Activated naive CD8-positive, alpha-beta T cell treated with anti-CD3 and anti-CD28 coated beads, Interleukin-2, amount 10 ng/mL, durations not matched to agents 7 days and 5 days (primary cell): ENCODE measurements around the gene KDM8. TPM values are rescaled to one million over a fixed set of nuclear protein-coding genes. Genes with fewer than 3 reads are reported as not detected.
A peak's percentile ranks its signal among the peaks of the same experiment; 100 is the strongest.
"Not testable (repeated sequence)": the region's sequence is repeated elsewhere in the genome, so short reads cannot be mapped to it uniquely, and the experiment has no call there.

Source experiments
- ATAC-seq: fragments of 150-1000 bp; cut with Tn5 transposase; one replicate; pipeline ENCODE4 v1.10.0; 2021; ENCODE audit warnings: low read depth, moderate library complexity
- POLR2A ChIA-PET: fragments of 350-600 bp; sonication (Branson Sonifier 250); formaldehyde crosslinking; loops from one replicate; lab custom pipeline; 2021; ENCODE audit warnings: antibody characterized with exemption; lab: Charles Lee
- DNase-seq: peaks from one replicate; pipeline ENCODE4 v3.0.0; 2021
- H3K27ac Mint-ChIP-seq: one replicate; pipeline ENCODE4 v1.8.0; 2022; ENCODE audit warnings: mild to moderate bottlenecking, mixed read lengths
- H3K27me3 Mint-ChIP-seq: one replicate; pipeline ENCODE4 v1.8.0; 2022; ENCODE audit warnings: mild to moderate bottlenecking, moderate library complexity, mixed read lengths
- H3K36me3 Mint-ChIP-seq: one replicate; pipeline ENCODE4 v1.8.0; 2021; ENCODE audit warnings: mild to moderate bottlenecking, mixed read lengths
- H3K4me1 Mint-ChIP-seq: one replicate; pipeline ENCODE4 v1.8.0; 2021; ENCODE audit warnings: mixed read lengths
- H3K4me3 Mint-ChIP-seq: one replicate; pipeline ENCODE4 v1.8.0; 2022; ENCODE audit warnings: mild to moderate bottlenecking, moderate library complexity, mixed read lengths
- H3K9me3 Mint-ChIP-seq: one replicate; pipeline ENCODE4 v1.8.0; 2021; ENCODE audit warnings: mixed read lengths
- total RNA-seq, 2 experiments: library from RNA; stranded (reverse); gene quantifications; one replicate each; pipeline ENCODE4 v1.2.3, GENCODE V29; 2021

Gene KDM8
- total RNA-seq, 2 experiments from 2014 or later, result 20.1 to 21.8 TPM

DNA sequence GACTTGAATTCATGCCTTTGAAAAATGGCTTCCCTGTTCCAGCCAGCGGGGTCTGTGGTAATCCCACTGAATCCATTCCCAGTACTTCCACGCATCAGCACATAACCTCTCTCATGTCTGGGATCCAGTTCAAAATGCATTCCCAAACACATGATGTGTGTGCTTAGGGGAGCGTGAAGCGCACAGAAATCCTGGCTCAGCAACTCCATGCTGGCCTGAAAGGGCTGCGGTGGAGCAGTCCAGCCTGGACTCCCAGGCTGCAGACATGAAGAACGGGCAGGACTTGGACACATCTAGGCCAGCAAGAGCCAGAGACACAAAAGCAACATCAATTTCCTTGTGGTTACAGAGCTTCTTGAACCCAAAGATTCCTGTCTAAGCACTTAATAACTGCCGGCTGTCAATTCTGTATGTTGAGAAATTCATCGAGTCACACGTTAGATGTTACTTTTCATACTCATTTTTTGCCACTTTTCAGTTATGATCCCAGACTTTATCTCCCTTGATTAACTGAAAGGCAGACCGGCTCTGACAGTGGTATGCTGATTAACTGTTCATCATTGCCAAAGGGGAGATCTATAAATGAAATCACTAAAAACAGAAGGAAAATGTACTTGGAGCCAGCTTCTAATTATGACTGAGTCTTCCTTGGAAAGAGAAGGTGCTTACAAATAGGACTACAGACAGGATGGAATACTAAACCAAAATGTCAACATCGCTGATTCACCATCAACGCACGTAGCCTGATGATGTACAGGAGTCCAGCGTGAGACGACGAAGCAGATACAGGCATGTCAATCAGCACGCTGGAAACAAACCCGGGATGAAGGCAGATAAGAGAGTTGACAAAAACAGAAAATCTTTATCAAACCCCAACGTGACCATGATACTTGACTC lies 42.2 kb downstream of the KDM8 start:
- Mint-ChIP-seq H3K9me3 (no peaks in the 10 kb centered on the region), H3K27ac (peak overlapping the region; percentile 32), H3K36me3 (peaks cover 47% of the 10 kb centered on the region), H3K27me3 (no peaks in the 10 kb centered on the region), H3K4me3 (no peak overlapping the region), H3K4me1 (peaks cover 70% of the 10 kb centered on the region)
- ATAC-seq (no peak), DNase-seq (no peak)
- POLR2A ChIA-PET, result interaction anchor here (0.6 to 16.5 kb wide), 3 partner anchors 9 to 73 kb away, joined by 3 to 275 read pairs (median 4); partner anchors contain the start of gene NSMCE1

DNA sequence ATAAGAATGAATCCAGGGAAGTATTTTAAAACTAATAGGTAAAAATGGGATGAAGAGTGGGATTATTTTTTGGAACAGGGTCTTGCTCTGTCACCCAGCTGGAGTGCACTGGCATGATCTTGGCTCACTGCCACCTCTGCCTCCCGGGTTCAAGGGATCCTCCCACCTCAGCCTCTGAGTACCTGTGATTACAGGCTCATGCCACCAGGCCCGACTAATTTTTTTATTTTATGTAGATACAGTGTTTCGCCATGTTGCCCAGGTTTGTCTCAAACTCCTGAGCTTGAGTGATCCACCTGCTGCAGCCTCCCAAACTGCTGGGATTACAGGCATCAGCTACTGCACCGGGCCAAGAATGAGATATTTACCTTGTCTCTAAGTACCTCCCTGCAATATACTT lies 43.1 kb downstream of the KDM8 start:
- no peaks in the 10 kb centered on the region for H3K27me3 Mint-ChIP-seq
- peaks cover 65% of the 10 kb centered on the region for H3K4me1 Mint-ChIP-seq
- no peak for DNase-seq
- no peak for ATAC-seq
- H3K9me3 Mint-ChIP-seq, result no peaks in the 10 kb centered on the region
- H3K27ac Mint-ChIP-seq, result no peak overlapping the region
- H3K4me3 Mint-ChIP-seq, result no peak overlapping the region
- peaks cover 47% of the 10 kb centered on the region for H3K36me3 Mint-ChIP-seq
- POLR2A ChIA-PET, result interaction anchor here (0.9 to 1.7 kb wide), 2 partner anchors 11 to 22 kb away, joined by 4 to 5 read pairs; partner anchors contain the start of gene NSMCE1

DNA sequence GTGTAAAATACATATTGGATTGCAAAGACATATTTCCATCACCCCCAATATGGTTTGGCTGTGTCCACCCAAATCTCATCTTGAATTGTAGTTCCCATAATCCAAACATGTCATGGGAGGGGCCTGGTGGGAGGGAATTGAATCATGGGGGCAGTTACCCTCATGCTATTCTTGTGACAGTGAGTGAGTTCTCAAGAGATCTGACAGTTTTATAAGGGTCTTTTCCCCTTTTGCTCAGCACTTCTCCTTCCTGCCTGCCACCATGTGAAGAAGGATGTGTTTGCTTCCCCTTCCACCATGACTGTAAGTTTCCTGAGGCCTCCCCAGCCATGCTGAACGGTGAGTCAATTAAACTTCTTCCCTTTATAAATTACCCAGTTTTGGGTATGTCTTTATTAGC lies 43.8 kb downstream of the KDM8 start:
- Mint-ChIP-seq H3K4me1 (peaks cover 65% of the 10 kb centered on the region), H3K36me3 (peaks cover 47% of the 10 kb centered on the region)
- POLR2A ChIA-PET, result interaction anchor here (0.9 to 1.7 kb wide), 2 partner anchors 12 to 21 kb away, joined by 4 to 5 read pairs; partner anchors contain the start of gene NSMCE1
- not testable (repeated sequence) for H3K27ac Mint-ChIP-seq, H3K9me3 Mint-ChIP-seq, H3K4me3 Mint-ChIP-seq, DNase-seq, H3K27me3 Mint-ChIP-seq, ATAC-seq

DNA sequence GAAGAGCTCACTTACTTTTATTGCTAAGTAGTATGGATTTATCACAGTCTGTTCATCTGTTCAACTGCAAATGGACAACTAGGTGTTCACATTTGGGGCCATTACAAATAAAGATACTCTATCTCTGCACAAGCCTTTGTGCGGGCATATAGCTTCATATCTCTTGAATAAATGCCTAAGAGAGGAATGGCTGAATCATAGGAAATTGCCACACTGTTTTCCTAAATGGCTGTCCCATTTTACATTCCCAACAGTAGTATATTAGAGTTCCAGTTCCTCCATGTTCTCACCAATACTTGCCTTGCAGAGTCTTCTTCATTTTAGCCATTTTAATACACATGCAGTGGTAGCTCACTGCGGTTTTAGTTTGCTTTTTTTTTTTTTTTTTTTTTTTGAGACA lies 44.7 kb downstream of the KDM8 start:
- no peaks in the 10 kb centered on the region for H3K9me3 Mint-ChIP-seq
- peaks cover 49% of the 10 kb centered on the region for H3K36me3 Mint-ChIP-seq
- ATAC-seq (no peak), DNase-seq (no peak)
- H3K4me1 Mint-ChIP-seq, result peaks cover 58% of the 10 kb centered on the region
- no peak overlapping the region for H3K27ac Mint-ChIP-seq
- POLR2A ChIA-PET, result interaction anchor here (0.6 to 0.7 kb wide), 2 partner anchors 22 to 61 kb away, joined by 4 to 6 read pairs; no protein-coding TSS in a partner anchor
- H3K4me3 Mint-ChIP-seq, result no peak overlapping the region
- no peaks in the 10 kb centered on the region for H3K27me3 Mint-ChIP-seq

DNA sequence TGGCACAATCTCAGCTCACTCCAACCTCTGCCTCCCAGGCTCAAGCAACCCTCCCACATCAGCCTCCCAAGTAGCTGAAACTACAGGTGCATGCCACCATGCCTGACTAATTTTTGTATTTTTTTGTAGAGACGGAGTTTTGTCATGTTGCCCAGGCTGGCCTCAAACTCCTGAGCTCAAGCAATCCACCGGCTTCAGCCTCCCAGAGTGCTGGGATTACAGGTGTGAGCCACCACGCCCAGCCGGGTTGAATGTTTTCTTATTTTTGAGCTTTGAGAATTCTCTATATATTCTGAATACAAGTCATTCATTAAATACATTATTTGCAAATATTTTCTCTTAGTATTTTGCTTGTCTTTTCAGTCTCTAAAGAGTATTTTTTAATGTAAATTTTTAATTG lies 45.6 kb downstream of the KDM8 start:
- ATAC-seq, H3K27me3 Mint-ChIP-seq, H3K27ac Mint-ChIP-seq, DNase-seq, H3K4me3 Mint-ChIP-seq, H3K9me3 Mint-ChIP-seq: not testable (repeated sequence)
- peaks cover 52% of the 10 kb centered on the region for H3K36me3 Mint-ChIP-seq
- peaks cover 59% of the 10 kb centered on the region for H3K4me1 Mint-ChIP-seq
- POLR2A ChIA-PET, result interaction anchor here (0.7 kb wide), 1 partner anchor 23 kb away, joined by 6 read pairs; no protein-coding TSS in a partner anchor

DNA sequence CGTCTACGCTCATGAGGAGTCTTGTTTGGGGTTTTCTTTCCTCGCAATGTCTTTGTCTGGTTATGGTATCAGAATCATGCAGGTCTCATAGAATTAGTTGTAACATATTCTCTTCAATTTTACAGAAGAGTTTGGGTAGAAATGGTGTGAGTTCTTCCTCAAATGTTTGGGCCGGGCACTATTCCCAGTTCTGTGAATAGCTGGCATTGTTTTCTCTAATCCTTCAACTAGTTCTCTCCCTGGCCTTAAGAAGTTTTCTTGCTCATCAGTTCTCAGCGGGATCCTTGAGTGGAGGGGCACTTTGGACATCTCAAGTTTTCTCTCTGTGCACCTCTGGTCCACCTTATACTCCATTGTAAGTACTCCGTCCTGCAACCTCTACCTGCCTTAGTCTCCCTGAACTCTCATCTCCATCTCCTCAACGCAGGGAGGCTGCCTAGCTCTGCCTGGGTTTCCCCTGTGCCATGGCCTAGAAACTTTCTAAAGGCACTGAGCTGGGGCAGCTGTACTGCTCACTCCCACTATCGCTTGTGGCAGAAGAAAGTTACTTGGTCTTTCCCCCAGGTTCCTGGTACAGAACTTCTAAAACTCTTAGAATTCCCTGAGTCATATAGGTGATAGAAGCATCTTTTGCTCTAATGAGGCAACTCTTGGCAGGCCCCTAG lies 48.3 kb downstream of the KDM8 start:
- no peak overlapping the region for H3K27ac Mint-ChIP-seq
- no peaks in the 10 kb centered on the region for H3K27me3 Mint-ChIP-seq
- POLR2A ChIA-PET, result interaction anchor here (1.8 kb wide), 1 partner anchor 17 kb away, joined by 5 read pairs; the partner anchor contains the start of gene NSMCE1
- peaks cover 53% of the 10 kb centered on the region for H3K4me1 Mint-ChIP-seq
- no peak overlapping the region for H3K4me3 Mint-ChIP-seq
- DNase-seq (no peak), ATAC-seq (no peak)
- no peaks in the 10 kb centered on the region for H3K9me3 Mint-ChIP-seq
- H3K36me3 Mint-ChIP-seq, result peaks cover 54% of the 10 kb centered on the region

DNA sequence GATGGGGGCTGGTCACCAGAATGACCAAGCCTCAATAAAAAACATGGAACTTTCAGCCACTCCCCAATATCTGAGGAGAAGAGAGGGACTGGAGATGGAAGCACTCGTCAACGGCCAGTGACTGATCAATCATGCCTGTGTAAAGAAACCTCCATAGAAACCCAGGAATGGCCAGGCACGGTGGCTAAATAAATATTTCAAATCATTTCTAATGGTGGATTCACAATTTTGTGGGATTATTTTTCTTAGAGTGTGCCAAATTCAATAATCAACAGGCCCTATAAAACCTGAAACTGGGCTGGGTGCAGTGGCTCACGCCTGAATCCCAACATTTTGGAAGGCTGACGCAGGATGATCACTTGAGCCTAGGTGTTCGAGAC lies 48.9 kb downstream of the KDM8 start:
- Mint-ChIP-seq H3K9me3 (no peaks in the 10 kb centered on the region), H3K4me1 (peaks cover 49% of the 10 kb centered on the region), H3K36me3 (peaks cover 57% of the 10 kb centered on the region), H3K4me3 (peak overlapping the region; percentile 8), H3K27ac (no peak overlapping the region), H3K27me3 (no peaks in the 10 kb centered on the region)
- POLR2A ChIA-PET, result interaction anchor here (1.4 to 1.8 kb wide), 2 partner anchors 15 to 17 kb away, joined by 3 to 5 read pairs; partner anchors contain the start of gene NSMCE1
- DNase-seq (no peak), ATAC-seq (no peak)

DNA sequence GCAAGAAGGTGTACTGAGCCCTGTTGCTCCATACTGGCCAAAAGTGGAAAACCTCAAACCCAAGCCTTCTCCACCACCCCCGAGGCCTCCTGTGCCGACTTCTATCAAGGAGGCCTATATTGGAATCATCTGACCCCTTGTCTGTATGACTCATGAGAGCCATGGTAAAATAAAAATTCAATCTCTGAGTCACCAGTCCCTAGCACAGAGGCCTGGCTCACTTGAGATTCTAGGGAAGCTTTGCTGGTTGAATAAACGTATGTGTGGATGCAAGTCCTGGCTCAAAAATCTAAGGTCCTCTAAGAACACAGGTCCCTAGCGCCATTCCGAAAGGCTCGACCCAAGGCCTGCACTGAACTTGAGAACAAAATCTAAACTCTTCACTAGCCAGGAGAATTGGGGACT lies 50.2 kb downstream of the KDM8 start:
- Mint-ChIP-seq H3K9me3 (no peaks in the 10 kb centered on the region), H3K27ac (peak overlapping the region; percentile 78), H3K4me3 (peak overlapping the region; percentile 66), H3K36me3 (peaks cover 52% of the 10 kb centered on the region), H3K4me1 (peaks cover 51% of the 10 kb centered on the region), H3K27me3 (no peaks in the 10 kb centered on the region)
- POLR2A ChIA-PET, result interaction anchor here (1.2 to 1.7 kb wide), 6 partner anchors 15 to 57 kb away, joined by 3 to 7 read pairs (median 4); partner anchors contain the start of gene NSMCE1
- ATAC-seq, result peak; percentile 32
- DNase-seq, result no peak

DNA sequence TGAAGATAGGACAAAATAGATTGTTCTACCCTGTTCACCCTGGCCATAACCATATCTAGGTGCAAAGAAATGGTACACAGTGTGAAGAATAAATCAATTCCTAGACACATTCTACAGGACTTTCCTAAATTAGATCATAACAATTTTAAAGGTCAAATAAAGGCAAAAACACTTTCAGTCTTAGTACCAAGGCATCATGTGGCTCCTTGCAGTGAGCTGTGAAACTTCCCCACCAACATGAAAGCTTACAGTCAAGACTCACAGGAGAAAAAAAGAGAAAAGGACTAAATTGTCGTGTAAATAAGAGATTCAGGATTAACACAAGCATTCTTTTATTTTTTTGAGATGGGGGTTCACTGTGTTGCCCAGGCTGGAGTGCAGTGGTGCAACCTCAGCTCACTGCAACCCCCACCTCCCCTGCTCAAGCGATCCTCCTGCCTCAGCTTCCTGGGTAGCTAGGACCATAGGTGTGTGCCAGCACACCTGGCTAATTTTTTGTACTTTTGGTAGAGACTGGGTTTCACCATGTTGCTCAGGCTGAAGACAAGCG lies 51.0 kb downstream of the KDM8 start:
- Mint-ChIP-seq H3K4me3 (peak overlapping the region; percentile 48), H3K36me3 (peaks cover 53% of the 10 kb centered on the region), H3K9me3 (no peaks in the 10 kb centered on the region), H3K27me3 (no peaks in the 10 kb centered on the region), H3K4me1 (peaks cover 51% of the 10 kb centered on the region), H3K27ac (peak overlapping the region; percentile 78)
- POLR2A ChIA-PET, result interaction anchor here (0.8 to 1.7 kb wide), 7 partner anchors 10 to 65 kb away, joined by 3 to 7 read pairs (median 3); no protein-coding TSS in a partner anchor
- DNase-seq (no peak), ATAC-seq (peak; percentile 65)

DNA sequence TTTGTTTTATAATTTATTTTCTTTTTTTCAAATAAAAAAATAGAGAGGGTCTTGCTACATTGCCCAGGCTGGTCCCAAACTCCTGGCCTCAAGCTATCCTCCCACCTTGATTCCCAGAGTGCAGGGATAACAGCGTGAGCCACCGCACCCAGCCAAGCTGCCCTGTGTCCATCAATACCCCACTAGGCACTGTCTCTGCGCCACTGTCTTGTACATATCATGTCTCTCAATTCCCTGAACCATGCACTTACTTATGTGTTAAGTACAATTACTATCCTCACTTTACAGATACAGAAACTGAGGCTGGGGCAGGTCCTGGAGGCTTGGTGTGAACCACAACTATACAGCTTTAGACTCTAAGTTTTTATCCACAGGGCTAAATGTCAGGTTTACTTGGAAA lies 53.5 kb downstream of the KDM8 start:
- POLR2A ChIA-PET, result interaction anchor here (0.8 kb wide), 1 partner anchor 12 kb away, joined by 3 read pairs; the partner anchor contains the start of gene NSMCE1
- Mint-ChIP-seq H3K36me3 (peaks cover 50% of the 10 kb centered on the region), H3K4me1 (peaks cover 48% of the 10 kb centered on the region), H3K27me3 (no peaks in the 10 kb centered on the region), H3K9me3 (no peaks in the 10 kb centered on the region), H3K27ac (no peak overlapping the region), H3K4me3 (no peak overlapping the region)
- DNase-seq, result no peak
- no peak for ATAC-seq

DNA sequence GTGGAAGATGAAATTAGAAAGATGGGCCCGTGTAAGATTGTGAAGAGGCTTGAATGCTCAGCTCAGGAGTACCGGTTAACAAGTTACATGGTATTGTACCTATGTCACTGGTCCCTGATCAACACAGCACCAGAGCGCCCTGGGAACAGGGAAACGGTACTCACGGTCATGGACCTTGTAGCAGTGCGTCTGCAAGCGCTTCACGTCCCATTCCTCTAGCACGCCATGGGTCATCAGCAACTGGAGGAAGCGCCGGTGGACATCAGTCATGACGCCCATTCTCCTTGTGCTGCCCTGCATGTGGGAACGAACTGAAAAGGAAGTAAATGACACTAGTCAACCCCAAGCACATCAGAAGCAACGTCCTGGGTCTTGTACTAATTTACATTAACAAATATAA lies 53.9 kb downstream of the KDM8 start:
- Mint-ChIP-seq H3K27ac (no peak overlapping the region), H3K4me3 (no peak overlapping the region), H3K27me3 (no peaks in the 10 kb centered on the region), H3K4me1 (peaks cover 45% of the 10 kb centered on the region), H3K9me3 (no peaks in the 10 kb centered on the region), H3K36me3 (peaks cover 48% of the 10 kb centered on the region)
- ATAC-seq (no peak), DNase-seq (no peak)
- POLR2A ChIA-PET, result interaction anchor here (0.8 kb wide), 1 partner anchor 11 kb away, joined by 3 read pairs; the partner anchor contains the start of gene NSMCE1

DNA sequence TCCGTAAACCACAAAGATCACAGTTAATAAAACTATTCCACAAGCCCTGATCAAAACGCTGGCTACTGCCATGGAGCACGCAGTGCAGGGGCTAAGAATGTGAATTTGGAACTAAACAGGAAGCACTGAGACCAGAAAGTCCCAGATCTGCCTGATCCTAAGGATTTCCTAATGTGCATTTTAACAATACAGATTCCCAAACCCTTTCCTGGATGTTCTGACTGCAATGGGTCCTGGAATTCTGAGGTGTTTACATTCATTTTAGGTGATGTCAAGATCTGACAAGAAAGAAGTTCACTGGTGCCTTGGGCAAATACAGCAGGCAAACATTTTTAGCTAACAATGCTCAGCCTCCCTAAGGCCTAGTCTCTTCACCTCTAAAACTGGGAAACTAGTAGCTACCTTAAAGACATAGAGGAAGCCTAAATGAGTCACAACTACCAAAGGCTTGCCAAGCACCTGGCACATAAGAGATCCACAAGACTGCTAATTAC lies 55.0 kb downstream of the KDM8 start:
- DNase-seq, result no peak
- POLR2A ChIA-PET, result interaction anchor here (1.7 to 1.8 kb wide), 2 partner anchors 12 to 61 kb away, joined by 4 to 5 read pairs; no protein-coding TSS in a partner anchor
- Mint-ChIP-seq H3K9me3 (peaks cover under 1% of the 10 kb centered on the region), H3K36me3 (peaks cover 52% of the 10 kb centered on the region), H3K27me3 (no peaks in the 10 kb centered on the region), H3K27ac (no peak overlapping the region), H3K4me1 (peaks cover 49% of the 10 kb centered on the region), H3K4me3 (no peak overlapping the region)
- no peak for ATAC-seq
